Loucy (cell line): ENCODE data around the gene SAMD7.

Source experiments
- H2AFZ ChIP-seq: fragments of 200-600 bp; sonication (generic); 2 replicates; pipeline ENCODE4 v1.6.0; 2016; ENCODE audit warnings: antibody characterized with exemption, mild to moderate bottlenecking, low read length, moderate library complexity
- H3F3A ChIP-seq: fragments of 200-600 bp; 2 replicates; pipeline ENCODE4 v1.6.0; 2016; ENCODE audit warnings: antibody characterized with exemption, low read depth, mild to moderate bottlenecking
- H3K27me3 ChIP-seq: fragments of 200-600 bp; sonication (generic); 2 replicates; pipeline ENCODE4 v1.6.1; 2014; ENCODE audit warnings: low read length, mild to moderate bottlenecking; ENCODE audit not compliant: insufficient read depth, poor library complexity, severe bottlenecking
- H3K36me3 ChIP-seq: fragments of 200-600 bp; sonication (generic); 2 replicates; pipeline ENCODE4 v1.6.1; 2016; ENCODE audit warnings: low read length; ENCODE audit not compliant: insufficient read depth
- H3K4me1 ChIP-seq: fragments of 200-600 bp; sonication (generic); 2 replicates; pipeline ENCODE4 v1.5.1; 2014; ENCODE audit warnings: low read length, mild to moderate bottlenecking; ENCODE audit not compliant: insufficient read depth, poor library complexity, severe bottlenecking
- H3K4me2 ChIP-seq: fragments of 200-600 bp; sonication (generic); 2 replicates; pipeline ENCODE4 v1.6.0; 2014; ENCODE audit warnings: antibody characterized with exemption, low read length, low read depth, mild to moderate bottlenecking; ENCODE audit not compliant: poor library complexity, severe bottlenecking
- H3K4me3 ChIP-seq: fragments of 200-600 bp; sonication (generic); 2 replicates; pipeline ENCODE4 v1.5.1; 2014; ENCODE audit warnings: low read length, mild to moderate bottlenecking, mixed read lengths; ENCODE audit not compliant: poor library complexity, severe bottlenecking
- H3K79me2 ChIP-seq: fragments of 200-600 bp; sonication (generic); 2 replicates; pipeline ENCODE4 v1.6.1; 2014; ENCODE audit warnings: low read length; ENCODE audit not compliant: insufficient read depth
- H3K9ac ChIP-seq: fragments of 200-600 bp; sonication (generic); 2 replicates; pipeline ENCODE4 v1.6.0; 2014; ENCODE audit warnings: mild to moderate bottlenecking, low read depth, low read length, moderate library complexity; ENCODE audit not compliant: poor library complexity, severe bottlenecking
- H3K9me2 ChIP-seq: fragments of 200-600 bp; sonication (generic); replicated peaks from 2 replicates; pipeline ENCODE4 v1.6.1; 2016; ENCODE audit warnings: low read depth, low read length, mixed read lengths
- H3K9me3 ChIP-seq: fragments of 200-600 bp; sonication (generic); 2 replicates; pipeline ENCODE4 v1.6.1; 2014; ENCODE audit warnings: mild to moderate bottlenecking, antibody characterized with exemption, low read length, low read depth; ENCODE audit not compliant: insufficient read depth
- H4K20me1 ChIP-seq: fragments of 200-600 bp; sonication (generic); 2 replicates; pipeline ENCODE4 v1.6.0; 2014; ENCODE audit warnings: antibody characterized with exemption, low read length, mild to moderate bottlenecking; ENCODE audit not compliant: insufficient read depth, poor library complexity, severe bottlenecking
- EZH2phosphoT487 ChIP-seq: fragments of 200-600 bp; IDR thresholded peaks from 2 replicates; pipeline ENCODE4 v1.6.1; 2018; ENCODE audit warnings: antibody characterized with exemption, mild to moderate bottlenecking, moderate library complexity, borderline replicate concordance
- TF ChIP-seq, protein P1 (sequence below): fragments of 200-600 bp; sonication (generic); conservative IDR thresholded peaks from 2 replicates; pipeline ENCODE4 v1.5.1; 2014; ENCODE audit warnings: mild to moderate bottlenecking, antibody characterized with exemption, low read length

Gene SAMD7, protein sequence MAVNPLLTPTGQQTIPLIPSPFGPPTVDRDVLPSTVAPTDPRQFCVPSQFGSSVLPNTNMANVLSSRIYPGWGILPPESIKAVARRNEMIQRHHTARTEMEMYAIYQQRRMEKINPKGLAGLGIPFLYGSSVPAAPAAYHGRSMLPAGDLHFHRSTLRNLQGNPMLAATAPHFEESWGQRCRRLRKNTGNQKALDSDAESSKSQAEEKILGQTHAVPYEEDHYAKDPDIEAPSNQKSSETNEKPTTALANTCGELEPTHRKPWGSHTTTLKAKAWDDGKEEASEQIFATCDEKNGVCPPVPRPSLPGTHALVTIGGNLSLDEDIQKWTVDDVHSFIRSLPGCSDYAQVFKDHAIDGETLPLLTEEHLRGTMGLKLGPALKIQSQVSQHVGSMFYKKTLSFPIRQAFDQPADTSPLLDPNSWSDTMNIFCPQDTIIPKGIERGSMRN

DNA sequence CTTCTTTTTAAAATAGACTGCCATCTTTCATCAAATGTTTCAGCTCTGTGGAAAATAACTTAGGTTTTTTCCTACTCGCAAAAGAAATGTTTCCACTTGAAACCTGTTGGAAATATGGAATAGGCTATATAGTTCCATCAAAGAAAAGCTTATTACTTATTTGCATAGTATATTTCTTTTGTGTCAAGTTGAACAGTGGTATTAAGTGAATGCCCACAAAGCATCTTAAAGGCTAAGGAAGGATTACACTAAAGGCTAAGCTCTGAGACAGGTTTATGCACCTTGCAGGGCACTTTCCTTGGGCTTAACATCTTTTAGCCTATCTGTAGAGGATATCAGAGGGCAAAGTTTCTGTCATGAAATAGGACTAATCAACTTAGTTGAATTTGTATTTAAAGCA is at the start of gene SAMD7:
SAMD7 (plus strand) TSS at position 301 of the 400 bp plus-strand sequence. CDS start 7,927 bp downstream, outside the sequence.
- Histone ChIP-seq H3F3A (no peaks in the 10 kb centered on the region), H3K4me3 (no peak within 1 kb of the TSS), H3K27me3 (no peaks in the 10 kb centered on the region), H3K4me1 (no peaks in the 10 kb centered on the region), H2AFZ (no peak within 1 kb of the TSS), H3K9me3 (no peaks in the 10 kb centered on the region), H3K36me3 (no peaks in the 10 kb centered on the region), H3K4me2 (no peak within 1 kb of the TSS), H4K20me1 (no peaks in the 10 kb centered on the region), H3K9ac (no peak within 1 kb of the TSS), H3K79me2 (no peaks in the 10 kb centered on the region), H3K9me2 (no peaks in the 10 kb centered on the region)
- no peak for TF ChIP-seq EZH2phosphoT487
- TF ChIP-seq, protein P1, sequence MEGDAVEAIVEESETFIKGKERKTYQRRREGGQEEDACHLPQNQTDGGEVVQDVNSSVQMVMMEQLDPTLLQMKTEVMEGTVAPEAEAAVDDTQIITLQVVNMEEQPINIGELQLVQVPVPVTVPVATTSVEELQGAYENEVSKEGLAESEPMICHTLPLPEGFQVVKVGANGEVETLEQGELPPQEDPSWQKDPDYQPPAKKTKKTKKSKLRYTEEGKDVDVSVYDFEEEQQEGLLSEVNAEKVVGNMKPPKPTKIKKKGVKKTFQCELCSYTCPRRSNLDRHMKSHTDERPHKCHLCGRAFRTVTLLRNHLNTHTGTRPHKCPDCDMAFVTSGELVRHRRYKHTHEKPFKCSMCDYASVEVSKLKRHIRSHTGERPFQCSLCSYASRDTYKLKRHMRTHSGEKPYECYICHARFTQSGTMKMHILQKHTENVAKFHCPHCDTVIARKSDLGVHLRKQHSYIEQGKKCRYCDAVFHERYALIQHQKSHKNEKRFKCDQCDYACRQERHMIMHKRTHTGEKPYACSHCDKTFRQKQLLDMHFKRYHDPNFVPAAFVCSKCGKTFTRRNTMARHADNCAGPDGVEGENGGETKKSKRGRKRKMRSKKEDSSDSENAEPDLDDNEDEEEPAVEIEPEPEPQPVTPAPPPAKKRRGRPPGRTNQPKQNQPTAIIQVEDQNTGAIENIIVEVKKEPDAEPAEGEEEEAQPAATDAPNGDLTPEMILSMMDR = no peak

DNA sequence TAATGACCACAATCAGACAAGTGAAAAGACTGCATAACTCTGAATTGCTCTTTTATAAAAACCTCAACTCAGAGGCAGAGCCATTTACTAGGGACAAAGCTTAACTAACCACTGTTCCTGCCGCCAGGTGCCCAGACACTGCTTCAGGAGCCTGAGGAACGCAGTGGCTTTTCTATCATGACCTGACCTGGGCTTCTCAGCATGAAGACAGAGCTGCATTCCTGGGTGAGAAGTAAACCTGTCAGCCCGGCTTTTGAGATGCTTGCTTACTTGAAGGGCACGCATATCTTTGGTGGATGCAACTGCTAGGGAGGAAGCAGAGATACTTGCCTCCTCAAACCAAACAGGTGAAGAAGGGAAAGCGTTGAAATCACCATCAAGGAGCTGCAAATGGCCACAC is 49.5 kb upstream of the SAMD7 start:
- H3K9me3 ChIP-seq = no peaks in the 10 kb centered on the region
- H3K27me3 ChIP-seq = peaks cover 46% of the 10 kb centered on the region
- no peak overlapping the region for H3K9ac ChIP-seq
- no peak overlapping the region for H3K4me3 ChIP-seq
- H3K9me2 ChIP-seq = no peaks in the 10 kb centered on the region
- no peaks in the 10 kb centered on the region for H3K79me2 ChIP-seq
- no peak overlapping the region for H3K4me2 ChIP-seq
- no peak overlapping the region for H2AFZ ChIP-seq
- H3K4me1 ChIP-seq = peaks cover 3% of the 10 kb centered on the region
- no peaks in the 10 kb centered on the region for H3F3A ChIP-seq
- no peaks in the 10 kb centered on the region for H4K20me1 ChIP-seq
- no peak for TF ChIP-seq EZH2phosphoT487
- TF ChIP-seq, protein P1 = no peak
- H3K36me3 ChIP-seq = no peaks in the 10 kb centered on the region

DNA sequence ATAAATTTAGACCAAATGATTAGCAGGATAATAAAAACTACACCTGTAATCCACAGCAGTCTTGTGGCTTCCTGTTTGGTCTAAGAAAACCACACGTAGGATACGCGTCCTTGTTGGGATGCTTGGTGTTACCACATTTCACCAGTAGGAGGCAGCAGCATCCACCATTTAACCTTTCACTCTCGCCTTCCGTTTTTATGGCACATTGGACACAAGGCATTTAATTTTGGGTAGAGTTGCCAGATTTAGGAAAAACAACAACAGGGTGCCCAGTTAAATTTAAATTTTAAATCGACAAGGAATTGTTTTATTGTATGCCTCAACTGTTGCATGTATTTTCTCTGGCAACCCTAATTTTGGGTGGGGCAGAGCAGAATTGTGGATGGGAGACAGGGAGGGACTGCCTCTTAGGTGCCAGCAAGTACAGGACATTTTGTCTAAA is 47.9 kb upstream of the SAMD7 start:
- Histone ChIP-seq H3K4me1 (peaks cover 3% of the 10 kb centered on the region), H3K27me3 (peaks cover 39% of the 10 kb centered on the region), H2AFZ (no peak overlapping the region), H3K4me2 (peak overlapping the region; percentile 6), H3K9me2 (no peaks in the 10 kb centered on the region), H3K9me3 (no peaks in the 10 kb centered on the region), H3K9ac (no peak overlapping the region), H4K20me1 (no peaks in the 10 kb centered on the region), H3K36me3 (no peaks in the 10 kb centered on the region), H3K79me2 (no peaks in the 10 kb centered on the region), H3K4me3 (no peak overlapping the region), H3F3A (no peaks in the 10 kb centered on the region)
- no peak for TF ChIP-seq EZH2phosphoT487
- TF ChIP-seq, protein P1 = peak; percentile 97
